RWPE1 (cell line): ENCODE measurements around the gene SCOC.

Experiments
- CTCF ChIA-PET: fragments of 350-600 bp; sonication (Branson Sonifier 250); formaldehyde crosslinking; extraction: SDS; loops from one replicate; lab custom pipeline; 2021; lab: Yijun Ruan, JAX
- POLR2A ChIA-PET: fragments of 400-600 bp; formaldehyde crosslinking; extraction: SDS; loops from one replicate; lab custom pipeline; 2020; ENCODE audit warnings: antibody characterized with exemption; ENCODE audit not compliant: low non-redundant PET; lab: Yijun Ruan, JAX
- DNase-seq: peaks from one replicate; pipeline ENCODE4 v3.0.0; 2012; ENCODE audit warnings: low spot score
- H3K27ac ChIP-seq: fragments of 450-650 bp; 2 replicates; pipeline ENCODE4 v1.5.1; 2017
- TF ChIP-seq, protein P1 (sequence below): fragments of 450-650 bp; conservative IDR thresholded peaks from 2 replicates; pipeline ENCODE4 v1.5.1; 2017; ENCODE audit warnings: low read depth, mild to moderate bottlenecking

Gene SCOC

GRCh38 chr4:140363558-140363957 lies 9.9 kb upstream of the SCOC start:
- TF ChIP-seq, protein P1, sequence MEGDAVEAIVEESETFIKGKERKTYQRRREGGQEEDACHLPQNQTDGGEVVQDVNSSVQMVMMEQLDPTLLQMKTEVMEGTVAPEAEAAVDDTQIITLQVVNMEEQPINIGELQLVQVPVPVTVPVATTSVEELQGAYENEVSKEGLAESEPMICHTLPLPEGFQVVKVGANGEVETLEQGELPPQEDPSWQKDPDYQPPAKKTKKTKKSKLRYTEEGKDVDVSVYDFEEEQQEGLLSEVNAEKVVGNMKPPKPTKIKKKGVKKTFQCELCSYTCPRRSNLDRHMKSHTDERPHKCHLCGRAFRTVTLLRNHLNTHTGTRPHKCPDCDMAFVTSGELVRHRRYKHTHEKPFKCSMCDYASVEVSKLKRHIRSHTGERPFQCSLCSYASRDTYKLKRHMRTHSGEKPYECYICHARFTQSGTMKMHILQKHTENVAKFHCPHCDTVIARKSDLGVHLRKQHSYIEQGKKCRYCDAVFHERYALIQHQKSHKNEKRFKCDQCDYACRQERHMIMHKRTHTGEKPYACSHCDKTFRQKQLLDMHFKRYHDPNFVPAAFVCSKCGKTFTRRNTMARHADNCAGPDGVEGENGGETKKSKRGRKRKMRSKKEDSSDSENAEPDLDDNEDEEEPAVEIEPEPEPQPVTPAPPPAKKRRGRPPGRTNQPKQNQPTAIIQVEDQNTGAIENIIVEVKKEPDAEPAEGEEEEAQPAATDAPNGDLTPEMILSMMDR = no peak
- no peak overlapping the region for H3K27ac ChIP-seq
- ChIA-PET POLR2A (no interaction called here), CTCF (interaction anchor here (1.1 kb wide), 1 partner anchor 712 kb away, joined by 4 read pairs; no protein-coding TSS in a partner anchor)
- no peak for DNase-seq

DNA sequence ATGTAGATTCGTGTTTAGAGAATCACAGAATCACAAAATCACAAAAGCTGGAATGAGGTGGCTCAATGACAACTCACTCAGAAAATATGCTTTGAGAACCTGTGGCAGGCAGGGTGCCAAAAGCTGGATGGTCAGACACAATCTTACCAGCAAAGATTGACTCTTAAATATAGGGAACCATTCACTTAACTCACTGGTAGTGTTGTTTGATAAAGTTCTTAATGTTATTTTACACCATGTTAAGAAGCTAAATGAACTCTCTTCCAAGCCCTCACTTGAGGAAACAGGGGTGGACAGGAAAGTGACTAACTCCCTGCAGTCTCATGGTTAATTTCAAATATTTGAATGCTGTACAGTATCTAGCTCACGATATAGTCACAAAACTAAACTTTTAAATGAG lies 5.7 kb upstream of the SCOC start:
- H3K27ac ChIP-seq = no peak overlapping the region
- ChIA-PET CTCF (interaction anchor here (2.3 kb wide), 1 partner anchor 8 kb away, joined by 8 read pairs; no protein-coding TSS in a partner anchor), POLR2A (no interaction called here)
- TF ChIP-seq, protein P1 = no peak
- DNase-seq = peak; percentile 20

GRCh38 chr4:140368686-140369085 lies 4.8 kb upstream of the SCOC start:
- DNase-seq = no peak
- H3K27ac ChIP-seq = no peak overlapping the region
- TF ChIP-seq, protein P1 = no peak
- ChIA-PET CTCF (interaction anchor here (2.3 kb wide), 1 partner anchor 9 kb away, joined by 8 read pairs; no protein-coding TSS in a partner anchor), POLR2A (no interaction called here)

DNA sequence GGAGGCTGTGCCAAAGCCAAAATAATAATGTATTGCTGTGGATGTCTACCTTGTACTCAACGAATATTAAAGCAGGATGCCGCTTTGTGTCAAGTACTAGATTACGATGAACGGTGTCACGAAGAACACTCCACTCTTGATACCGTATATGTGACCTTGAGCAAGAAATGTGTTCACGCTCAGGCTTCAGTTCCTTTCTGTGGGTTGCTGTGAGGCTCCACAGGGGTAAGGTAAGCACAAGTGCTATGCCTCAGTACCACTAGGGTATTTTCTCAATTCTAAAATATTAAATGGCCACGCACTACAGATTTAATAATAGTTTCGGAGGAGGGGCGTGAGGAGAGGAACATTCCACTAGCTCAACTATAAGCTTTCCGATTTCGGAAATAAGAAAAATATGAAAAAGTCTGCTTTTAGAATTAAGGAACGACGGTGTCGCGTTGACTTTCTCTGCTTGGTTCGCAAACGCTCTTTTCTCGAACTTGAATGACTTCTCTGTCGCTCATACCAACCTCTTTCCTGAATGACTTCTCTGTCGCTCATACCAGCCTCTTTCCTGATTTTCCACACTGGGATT lies 607 bp upstream of the SCOC start:
- ChIA-PET CTCF (interaction anchor here (0.6 to 2.0 kb wide), 4 partner anchors 13 to 715 kb away, joined by 3 to 11 read pairs (median 3); no protein-coding TSS in a partner anchor), POLR2A (interaction anchor here (0.5 to 0.8 kb wide), 2 partner anchors 222 to 1567 kb away, joined by 3 read pairs; no protein-coding TSS in a partner anchor)
- TF ChIP-seq, protein P1 = no peak
- H3K27ac ChIP-seq = peak overlapping the region; percentile 98
- DNase-seq = peak; percentile 8

DNA sequence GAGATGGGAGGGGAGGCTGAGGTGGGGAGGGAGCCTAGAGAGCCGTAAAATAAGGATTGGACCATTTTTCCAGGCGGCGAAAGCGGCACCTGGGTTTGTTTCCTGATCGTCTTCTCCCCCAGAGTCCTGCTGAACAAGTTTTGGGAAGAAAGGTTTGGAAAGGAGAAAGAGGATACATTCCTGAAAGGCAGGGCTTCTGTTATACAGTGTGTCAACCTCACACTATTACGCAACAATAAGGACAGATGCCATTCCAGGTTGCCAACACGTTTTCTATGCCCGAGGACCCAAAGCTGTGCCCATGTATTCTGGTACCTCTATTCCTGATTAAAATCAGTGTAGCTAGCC lies 658 bp downstream of the SCOC start:
- H3K27ac ChIP-seq = peak overlapping the region; percentile 98
- CTCF ChIA-PET = interaction anchor here (0.7 kb wide), 1 partner anchor 422 kb away, joined by 3 read pairs; no protein-coding TSS in a partner anchor
- POLR2A ChIA-PET = interaction anchor here (0.8 kb wide), 1 partner anchor 224 kb away, joined by 3 read pairs; no protein-coding TSS in a partner anchor
- TF ChIP-seq, protein P1 = no peak
- peak; percentile 8 for DNase-seq

- no peak overlapping the region for H3K27ac ChIP-seq
- CTCF ChIA-PET = interaction anchor here (0.6 kb wide), 1 partner anchor 43 kb away, joined by 3 read pairs; no protein-coding TSS in a partner anchor
- TF ChIP-seq, protein P1 = no peak
- DNase-seq = no peak
- POLR2A ChIA-PET = no interaction called here
These were observed 9.3 kb downstream of the SCOC start for GRCh38 chr4:140382732-140383131.
